CD8-positive, alpha-beta memory T cell (primary cell): ENCODE results near the gene NPAS4. TPM values are rescaled to one million over a fixed set of nuclear protein-coding genes. Genes with fewer than 3 reads are reported as not detected.
A peak's percentile ranks its signal among the peaks of the same experiment; 100 is the strongest.

Experiments
- CTCF ChIA-PET: fragments of 350-600 bp; sonication (Branson Sonifier 250); formaldehyde crosslinking; loops from one replicate; lab custom pipeline; 2021; ENCODE audit warnings: antibody characterized with exemption; lab: Charles Lee
- POLR2A ChIA-PET: fragments of 350-600 bp; sonication (Branson Sonifier 250); formaldehyde crosslinking; loops from one replicate; lab custom pipeline; 2021; ENCODE audit warnings: antibody characterized with exemption; lab: Charles Lee
- DNase-seq, 5 donors: peaks; one replicate each; pipeline versions ENCODE4 v3.0.0 to v3.0.0-alpha.2; 2020 to 2022; ENCODE audit warnings: mixed read lengths in 1 of 5
- H3K27ac ChIP-seq: one replicate; pipeline ENCODE4 v1.7.0; 2013; ENCODE audit warnings: low read depth, mild to moderate bottlenecking, low read length, moderate library complexity
- H3K27me3 ChIP-seq: 2 replicates; pipeline ENCODE4 v1.7.0; 2013; ENCODE audit warnings: low read length, mild to moderate bottlenecking; ENCODE audit not compliant: insufficient read depth, poor library complexity, severe bottlenecking
- H3K36me3 ChIP-seq: 2 replicates; pipeline ENCODE4 v1.7.0; 2013; ENCODE audit warnings: mild to moderate bottlenecking, low read length, moderate library complexity; ENCODE audit not compliant: insufficient read depth
- H3K4me1 ChIP-seq: 2 replicates; pipeline ENCODE4 v1.7.0; 2013; ENCODE audit warnings: mild to moderate bottlenecking, low read length, moderate library complexity; ENCODE audit not compliant: insufficient read depth
- H3K4me3 ChIP-seq: 2 replicates; pipeline ENCODE4 v1.7.0; 2013; ENCODE audit warnings: mild to moderate bottlenecking, low read length
- H3K9me3 ChIP-seq: 2 replicates; pipeline ENCODE4 v1.7.0; 2013; ENCODE audit warnings: mild to moderate bottlenecking, low read length
- H3K27ac Mint-ChIP-seq, 8 donors: one replicate each; pipeline ENCODE4 v1.8.0; 2020 to 2021; ENCODE audit warnings: mixed read lengths in 8 of 8, mild to moderate bottlenecking in 6 of 8, inconsistent platforms in 3 of 8, moderate library complexity in 3 of 8
- H3K27me3 Mint-ChIP-seq, 2 donors: one replicate each; pipeline ENCODE4 v1.8.0; 2020 to 2021; ENCODE audit warnings: mixed read lengths in 2 of 2, mild to moderate bottlenecking in 1 of 2, moderate library complexity in 1 of 2
- H3K36me3 Mint-ChIP-seq, 3 donors: one replicate each; pipeline ENCODE4 v1.8.0; 2020 to 2021; ENCODE audit warnings: mixed read lengths in 3 of 3, inconsistent platforms in 1 of 3, mild to moderate bottlenecking in 1 of 3
- H3K4me1 Mint-ChIP-seq, 3 donors: one replicate each; pipeline ENCODE4 v1.8.0; 2020 to 2021; ENCODE audit warnings: mixed read lengths in 3 of 3, inconsistent platforms in 1 of 3, mild to moderate bottlenecking in 1 of 3
- H3K4me3 Mint-ChIP-seq, 7 donors: one replicate each; pipeline ENCODE4 v1.8.0; 2020 to 2021; ENCODE audit warnings: mixed read lengths in 7 of 7, mild to moderate bottlenecking in 6 of 7, moderate library complexity in 4 of 7, inconsistent platforms in 2 of 7
- H3K9me3 Mint-ChIP-seq, 5 donors: one replicate each; pipeline ENCODE4 v1.8.0; 2020 to 2022; ENCODE audit warnings: mixed read lengths in 5 of 5, mild to moderate bottlenecking in 3 of 5, moderate library complexity in 2 of 5, inconsistent platforms in 1 of 5
- polyA plus RNA-seq: library from polyadenylated mRNA; unstranded; fragments of 300-500 nt; fragmentation: Illumina TruSeq; gene quantifications from one replicate; pipeline ENCODE4 v1.2.3, GENCODE V29; 2021
- total RNA-seq, 2 experiments: library from RNA; stranded (reverse); gene quantifications; one replicate each; pipeline ENCODE4 v1.2.3, GENCODE V29; 2021

Gene NPAS4
- total and polyA plus RNA-seq, 3 experiments from 2014 or later = not detected

DNA sequence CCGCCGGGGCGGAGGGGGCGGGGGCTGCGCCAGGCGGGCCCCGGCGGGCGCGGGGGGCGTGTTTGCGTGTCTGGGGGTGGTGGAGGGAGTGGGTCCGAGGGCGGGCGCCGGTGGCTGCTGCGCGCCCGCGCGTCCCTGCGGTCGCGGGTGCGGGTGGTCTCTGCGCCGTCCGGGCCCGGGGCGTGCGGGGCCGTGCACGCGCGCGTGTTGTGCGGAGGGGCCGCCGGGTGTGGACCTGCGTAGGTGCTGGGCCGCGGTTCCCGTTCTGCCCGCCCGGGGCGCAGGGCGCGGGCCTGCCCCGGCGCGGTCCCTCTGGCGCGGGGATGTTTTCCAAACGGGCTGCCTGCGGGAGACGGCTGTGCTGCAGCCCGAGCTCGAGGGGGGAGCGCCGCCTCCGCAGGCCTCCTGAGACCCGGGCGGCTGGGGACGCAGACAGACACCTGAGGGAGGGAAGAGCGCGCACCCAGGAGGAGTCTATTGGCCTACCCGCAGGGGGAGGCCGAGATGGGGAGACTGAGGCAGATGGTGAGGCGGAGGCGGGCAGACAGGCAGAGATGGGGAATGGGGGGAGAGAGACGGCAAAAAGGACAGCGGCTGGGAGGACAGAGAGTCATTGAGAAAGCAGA is 46.3 kb downstream of the NPAS4 start:
- POLR2A ChIA-PET = interaction anchor here (0.9 to 2.4 kb wide), 7 partner anchors 12 to 211 kb away, joined by 3 to 43 read pairs (median 7); partner anchors contain the start of genes DPP3, MRPL11, RBM4 and RBM4B
- no peaks in the 10 kb centered on the region for H3K9me3 ChIP-seq
- no peaks in the 10 kb centered on the region for H3K27me3 Mint-ChIP-seq
- CTCF ChIA-PET = interaction anchor here (0.9 to 2.4 kb wide), 6 partner anchors 12 to 210 kb away, joined by 3 to 11 read pairs (median 4); partner anchors contain the start of genes MRPL11, NPAS4 and RBM4B
- H3K4me1 ChIP-seq = peaks cover 11% of the 10 kb centered on the region
- no peaks in the 10 kb centered on the region for H3K9me3 Mint-ChIP-seq
- no peak for DNase-seq
- H3K36me3 ChIP-seq = no peaks in the 10 kb centered on the region
- H3K4me3 Mint-ChIP-seq = peak overlapping the region; percentile 80 to 88 (median 87)
- H3K27me3 ChIP-seq = no peaks in the 10 kb centered on the region
- H3K27ac Mint-ChIP-seq = peak overlapping the region in 7 of 8 donors; percentile 86 to 98 (median 91)
- peaks cover 0 to 11% (median 4%) of the 10 kb centered on the region in 3 donors for H3K36me3 Mint-ChIP-seq
- H3K4me3 ChIP-seq = peak overlapping the region; percentile 78
- H3K4me1 Mint-ChIP-seq = peaks cover 18 to 28% (median 20%) of the 10 kb centered on the region in 3 donors
- peak overlapping the region; percentile 41 for H3K27ac ChIP-seq

DNA sequence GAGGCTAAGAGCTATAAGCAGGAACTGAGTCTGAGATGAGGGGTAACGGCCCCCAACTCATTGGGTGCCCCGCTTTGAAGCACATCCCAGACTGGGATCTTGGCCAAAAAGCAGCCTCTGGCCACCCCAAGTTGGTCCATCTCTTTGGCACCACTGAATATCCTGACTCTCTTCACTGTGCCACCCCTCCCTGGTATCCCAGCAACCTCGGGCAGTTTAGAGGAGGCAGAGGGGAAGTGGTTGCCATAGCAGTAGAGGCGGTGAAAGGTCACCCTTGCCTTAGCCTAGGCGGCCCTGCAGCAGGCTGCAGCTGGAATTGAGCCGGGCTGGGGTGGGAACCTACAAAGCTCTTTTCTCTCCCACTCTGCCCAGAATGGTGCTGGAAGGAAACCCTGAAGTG is 46.9 kb downstream of the NPAS4 start:
- Mint-ChIP-seq H3K36me3 (peaks cover 0 to 17% (median 4%) of the 10 kb centered on the region in 3 donors), H3K27ac (peak overlapping the region in 5 of 8 donors; percentile 76 to 93 (median 88)), H3K4me1 (peaks cover 18 to 28% (median 20%) of the 10 kb centered on the region in 3 donors), H3K27me3 (no peaks in the 10 kb centered on the region), H3K9me3 (no peaks in the 10 kb centered on the region), H3K4me3 (peak overlapping the region; percentile 80 to 88 (median 87))
- ChIA-PET CTCF (interaction anchor here (1.3 to 2.4 kb wide), 3 partner anchors 29 to 211 kb away, joined by 4 to 11 read pairs (median 4); partner anchors contain the start of gene MRPL11), POLR2A (interaction anchor here (0.6 to 2.4 kb wide), 3 partner anchors 12 to 117 kb away, joined by 3 to 43 read pairs (median 16); partner anchors contain the start of genes DPP3 and MRPL11)
- Histone ChIP-seq H3K27ac (peak overlapping the region; percentile 41), H3K36me3 (no peaks in the 10 kb centered on the region), H3K9me3 (no peaks in the 10 kb centered on the region), H3K4me1 (peaks cover 11% of the 10 kb centered on the region), H3K4me3 (peak overlapping the region; percentile 78), H3K27me3 (no peaks in the 10 kb centered on the region)
- DNase-seq = peak in 1 of 5 donors; percentile 13

DNA sequence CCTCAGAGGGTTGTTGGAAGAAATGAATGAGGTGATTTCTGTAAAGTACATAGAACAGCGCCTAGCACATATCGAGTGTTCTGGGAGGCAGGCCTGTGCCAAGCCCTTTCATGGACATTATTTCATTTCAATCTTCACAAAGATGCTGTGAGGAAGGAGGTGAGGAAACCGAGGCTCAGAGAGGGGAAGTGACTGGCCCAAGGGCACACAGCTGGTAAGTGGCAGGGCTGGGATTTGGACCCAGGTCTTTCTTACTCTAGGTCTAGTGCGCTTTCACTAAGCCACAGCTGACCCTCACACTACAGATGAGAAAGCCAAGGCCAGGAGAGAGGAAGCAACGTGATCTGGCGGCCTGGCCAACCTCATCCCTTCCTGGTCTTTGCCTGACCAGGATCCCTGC is 47.9 kb downstream of the NPAS4 start:
- Mint-ChIP-seq H3K27me3 (no peaks in the 10 kb centered on the region), H3K9me3 (no peaks in the 10 kb centered on the region), H3K4me1 (peaks cover 18 to 28% (median 20%) of the 10 kb centered on the region in 3 donors), H3K36me3 (peaks cover 0 to 24% (median 0%) of the 10 kb centered on the region in 3 donors), H3K27ac (peak overlapping the region in 1 of 8 donors; percentile 76), H3K4me3 (peak overlapping the region; percentile 74 to 88 (median 87))
- ChIA-PET CTCF (interaction anchor here (0.7 to 1.6 kb wide), 2 partner anchors 10 to 210 kb away, joined by 3 to 4 read pairs; no protein-coding TSS in a partner anchor), POLR2A (interaction anchor here (0.9 kb wide), 1 partner anchor 147 kb away, joined by 4 read pairs; no protein-coding TSS in a partner anchor)
- H3K9me3 ChIP-seq = no peaks in the 10 kb centered on the region
- peaks cover 11% of the 10 kb centered on the region for H3K4me1 ChIP-seq
- H3K27me3 ChIP-seq = no peaks in the 10 kb centered on the region
- H3K36me3 ChIP-seq = no peaks in the 10 kb centered on the region
- no peak overlapping the region for H3K4me3 ChIP-seq
- H3K27ac ChIP-seq = no peak overlapping the region
- no peak for DNase-seq

DNA sequence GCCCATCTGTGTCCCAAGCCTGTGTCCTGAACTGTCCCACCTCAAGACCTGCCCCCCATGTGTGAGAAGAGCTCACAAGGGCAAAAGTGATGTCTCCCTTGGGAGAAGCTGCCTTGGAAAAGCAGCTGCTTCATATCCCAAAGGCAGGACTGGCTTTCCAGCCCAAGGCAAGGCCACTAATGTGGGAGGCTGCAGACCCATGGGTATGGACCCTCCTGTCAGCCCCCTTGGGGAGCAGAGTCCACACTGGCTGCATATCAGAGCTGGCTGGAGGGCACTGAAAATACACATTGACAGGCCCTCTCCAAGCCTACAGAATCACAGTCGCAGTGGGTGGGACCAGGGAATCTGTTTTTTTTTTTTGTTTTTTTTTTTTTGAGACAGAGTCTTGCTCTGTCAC is 48.6 kb downstream of the NPAS4 start:
- no peaks in the 10 kb centered on the region for H3K36me3 ChIP-seq
- Mint-ChIP-seq H3K27me3 (no peaks in the 10 kb centered on the region), H3K27ac (no peak overlapping the region), H3K36me3 (peaks cover 0 to 31% (median 0%) of the 10 kb centered on the region in 3 donors), H3K4me3 (peak overlapping the region in 1 of 7 donors; percentile 87), H3K9me3 (no peaks in the 10 kb centered on the region), H3K4me1 (peaks cover 18 to 28% (median 20%) of the 10 kb centered on the region in 3 donors)
- no peak overlapping the region for H3K4me3 ChIP-seq
- H3K27me3 ChIP-seq = no peaks in the 10 kb centered on the region
- DNase-seq = no peak
- no peaks in the 10 kb centered on the region for H3K9me3 ChIP-seq
- ChIA-PET POLR2A (interaction anchor here (0.9 kb wide), 1 partner anchor 147 kb away, joined by 4 read pairs; no protein-coding TSS in a partner anchor), CTCF (interaction anchor here (0.7 kb wide), 1 partner anchor 9 kb away, joined by 3 read pairs; no protein-coding TSS in a partner anchor)
- H3K4me1 ChIP-seq = peaks cover 11% of the 10 kb centered on the region
- H3K27ac ChIP-seq = no peak overlapping the region

DNA sequence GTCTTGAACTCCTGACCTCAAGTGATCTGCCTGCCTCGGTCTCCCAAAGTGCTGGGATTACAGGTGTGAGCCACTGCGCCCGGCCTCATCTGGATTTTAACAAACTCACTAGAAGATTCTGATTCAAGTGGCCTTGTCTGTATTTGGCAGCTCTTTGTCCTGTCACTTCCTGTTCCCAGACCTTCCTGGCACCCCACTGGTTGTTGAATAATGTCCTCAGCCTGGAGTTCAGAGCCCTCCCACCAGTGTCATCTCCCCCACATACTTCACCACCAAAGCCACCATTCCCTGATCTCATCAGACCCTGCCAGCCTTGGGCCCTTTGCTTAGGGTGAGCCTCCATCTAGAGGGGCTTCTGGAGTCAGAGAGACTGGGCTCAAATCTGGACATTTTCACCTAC is 49.2 kb downstream of the NPAS4 start:
- H3K9me3 Mint-ChIP-seq = no peaks in the 10 kb centered on the region
- no peak for DNase-seq
- Histone ChIP-seq H3K27ac (no peak overlapping the region), H3K9me3 (no peaks in the 10 kb centered on the region), H3K4me3 (no peak overlapping the region), H3K4me1 (peaks cover 11% of the 10 kb centered on the region), H3K27me3 (no peaks in the 10 kb centered on the region), H3K36me3 (no peaks in the 10 kb centered on the region)
- H3K27me3 Mint-ChIP-seq = no peaks in the 10 kb centered on the region
- POLR2A ChIA-PET = no interaction called here
- peaks cover 18 to 28% (median 20%) of the 10 kb centered on the region in 3 donors for H3K4me1 Mint-ChIP-seq
- peaks cover 0 to 31% (median 0%) of the 10 kb centered on the region in 3 donors for H3K36me3 Mint-ChIP-seq
- CTCF ChIA-PET = no interaction called here
- H3K27ac Mint-ChIP-seq = peak overlapping the region in 4 of 8 donors; percentile 32 to 78 (median 53)
- H3K4me3 Mint-ChIP-seq = peak overlapping the region in 3 of 7 donors; percentile 41 to 58 (median 47)

DNA sequence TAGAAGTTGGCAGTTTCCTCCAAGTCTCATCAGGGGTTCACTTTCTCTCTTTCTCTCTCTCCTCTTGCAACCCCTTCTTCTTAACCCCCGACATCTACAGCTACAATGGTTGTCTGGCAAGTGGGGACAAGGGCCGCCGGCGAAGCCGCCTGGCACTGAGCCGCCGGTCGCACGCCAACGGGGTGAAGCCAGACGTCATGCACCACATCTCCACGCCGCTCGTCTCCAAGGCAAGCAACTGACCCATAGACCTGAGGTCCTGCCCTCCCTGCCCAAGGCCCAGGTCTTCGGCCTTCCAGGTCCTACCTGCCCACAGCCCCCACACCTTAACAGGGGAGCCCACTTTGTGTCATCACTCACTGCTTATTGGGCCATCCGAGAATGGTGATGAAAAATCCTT is 50.3 kb downstream of the NPAS4 start:
- Histone ChIP-seq H3K4me3 (no peak overlapping the region), H3K36me3 (no peaks in the 10 kb centered on the region), H3K4me1 (peaks cover 11% of the 10 kb centered on the region), H3K27ac (no peak overlapping the region), H3K9me3 (no peaks in the 10 kb centered on the region), H3K27me3 (no peaks in the 10 kb centered on the region)
- Mint-ChIP-seq H3K4me3 (no peak overlapping the region), H3K27me3 (no peaks in the 10 kb centered on the region), H3K36me3 (peaks cover 0 to 31% (median 0%) of the 10 kb centered on the region in 3 donors), H3K4me1 (peaks cover 12 to 23% (median 17%) of the 10 kb centered on the region in 3 donors), H3K9me3 (no peaks in the 10 kb centered on the region), H3K27ac (no peak overlapping the region)
- DNase-seq = no peak
- POLR2A ChIA-PET = no interaction called here
- CTCF ChIA-PET = interaction anchor here (1.1 kb wide), 1 partner anchor 8 kb away, joined by 4 read pairs; no protein-coding TSS in a partner anchor

DNA sequence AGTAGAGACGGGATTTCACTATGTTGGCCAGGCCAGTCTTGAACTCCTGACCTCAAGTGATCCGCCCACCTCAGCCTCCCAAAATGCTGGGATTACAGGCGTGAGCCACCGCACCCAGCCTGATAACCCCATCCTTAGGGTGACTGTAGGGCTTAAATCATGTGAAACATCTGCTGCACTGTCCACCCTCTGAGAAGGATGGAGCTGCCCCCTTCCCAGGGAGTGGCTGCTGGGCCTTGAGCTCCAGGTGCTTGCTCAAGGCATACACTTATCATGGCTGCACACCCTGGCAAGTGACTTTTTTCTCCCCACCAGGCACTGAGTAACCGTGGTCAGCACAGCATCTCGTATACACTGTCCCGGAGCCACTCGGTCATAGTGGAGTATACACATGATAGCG is 51.2 kb downstream of the NPAS4 start:
- ChIA-PET CTCF (interaction anchor here (1.0 to 1.1 kb wide), 2 partner anchors 7 to 206 kb away, joined by 3 to 4 read pairs; no protein-coding TSS in a partner anchor), POLR2A (no interaction called here)
- no peak overlapping the region for H3K4me3 Mint-ChIP-seq

More for the DNA sequence above, 51.2 kb downstream of the NPAS4 start:
- peaks cover 11 to 18% (median 13%) of the 10 kb centered on the region in 3 donors for H3K4me1 Mint-ChIP-seq
- Histone ChIP-seq H3K4me1 (peaks cover 11% of the 10 kb centered on the region), H3K9me3 (no peaks in the 10 kb centered on the region), H3K4me3 (no peak overlapping the region), H3K27ac (no peak overlapping the region), H3K36me3 (no peaks in the 10 kb centered on the region), H3K27me3 (no peaks in the 10 kb centered on the region)
- no peaks in the 10 kb centered on the region for H3K27me3 Mint-ChIP-seq
- H3K9me3 Mint-ChIP-seq = no peaks in the 10 kb centered on the region
- DNase-seq = no peak
- H3K36me3 Mint-ChIP-seq = peaks cover 0 to 39% (median 0%) of the 10 kb centered on the region in 3 donors
- no peak overlapping the region for H3K27ac Mint-ChIP-seq
